GM11168 (cell line): ENCODE data around the gene P3H2.
"Not testable (repeated sequence)": the region's sequence is repeated elsewhere in the genome, so short reads cannot be mapped to it uniquely, and the experiment has no call there.

Source experiments
- in situ Hi-C: fragments of 300-500 bp; cut with MboI; formaldehyde crosslinking; loops from one replicate; pipeline ENCODE4 v1.12.0; 2022; ENCODE audit warnings: low sequenced_read_pairs; ENCODE audit not compliant: unreplicated experiment

P3H2 gene, protein sequence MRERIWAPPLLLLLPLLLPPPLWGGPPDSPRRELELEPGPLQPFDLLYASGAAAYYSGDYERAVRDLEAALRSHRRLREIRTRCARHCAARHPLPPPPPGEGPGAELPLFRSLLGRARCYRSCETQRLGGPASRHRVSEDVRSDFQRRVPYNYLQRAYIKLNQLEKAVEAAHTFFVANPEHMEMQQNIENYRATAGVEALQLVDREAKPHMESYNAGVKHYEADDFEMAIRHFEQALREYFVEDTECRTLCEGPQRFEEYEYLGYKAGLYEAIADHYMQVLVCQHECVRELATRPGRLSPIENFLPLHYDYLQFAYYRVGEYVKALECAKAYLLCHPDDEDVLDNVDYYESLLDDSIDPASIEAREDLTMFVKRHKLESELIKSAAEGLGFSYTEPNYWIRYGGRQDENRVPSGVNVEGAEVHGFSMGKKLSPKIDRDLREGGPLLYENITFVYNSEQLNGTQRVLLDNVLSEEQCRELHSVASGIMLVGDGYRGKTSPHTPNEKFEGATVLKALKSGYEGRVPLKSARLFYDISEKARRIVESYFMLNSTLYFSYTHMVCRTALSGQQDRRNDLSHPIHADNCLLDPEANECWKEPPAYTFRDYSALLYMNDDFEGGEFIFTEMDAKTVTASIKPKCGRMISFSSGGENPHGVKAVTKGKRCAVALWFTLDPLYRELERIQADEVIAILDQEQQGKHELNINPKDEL

DNA sequence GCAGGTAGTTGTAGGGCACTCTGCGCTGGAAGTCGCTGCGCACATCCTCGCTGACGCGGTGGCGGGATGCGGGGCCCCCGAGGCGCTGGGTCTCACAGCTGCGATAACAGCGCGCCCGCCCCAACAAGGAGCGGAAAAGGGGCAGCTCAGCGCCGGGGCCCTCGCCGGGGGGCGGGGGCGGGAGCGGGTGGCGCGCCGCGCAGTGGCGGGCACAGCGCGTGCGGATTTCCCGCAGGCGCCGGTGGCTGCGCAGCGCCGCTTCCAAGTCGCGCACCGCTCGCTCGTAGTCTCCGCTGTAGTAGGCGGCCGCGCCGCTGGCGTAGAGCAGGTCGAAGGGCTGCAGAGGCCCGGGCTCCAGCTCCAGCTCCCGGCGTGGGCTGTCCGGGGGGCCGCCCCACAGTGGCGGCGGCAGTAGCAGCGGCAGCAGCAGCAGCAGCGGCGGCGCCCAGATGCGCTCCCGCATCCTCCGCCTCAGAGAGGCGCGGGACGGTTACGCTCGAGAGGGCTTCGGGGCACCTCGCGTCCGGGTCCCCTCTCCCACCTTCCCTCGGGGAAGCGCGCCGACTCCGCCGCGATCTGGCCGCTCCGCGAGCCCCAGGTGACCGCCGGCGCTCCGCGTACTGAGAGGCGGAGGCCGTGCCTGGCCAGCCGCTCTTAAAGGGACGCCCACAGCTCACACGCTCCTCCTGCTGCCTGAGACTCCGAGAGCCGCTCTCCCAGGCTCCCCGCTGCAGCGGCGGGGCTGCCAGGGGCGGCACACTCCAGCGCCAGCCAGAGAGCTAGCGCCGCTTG is at the start of gene P3H2:
Gene P3H2, minus strand, starts transcription at position 629 of the 792 bp plus-strand sequence. Its CDS starts 166 bp downstream, at position 463.
- in situ Hi-C loops = no loop called here

DNA sequence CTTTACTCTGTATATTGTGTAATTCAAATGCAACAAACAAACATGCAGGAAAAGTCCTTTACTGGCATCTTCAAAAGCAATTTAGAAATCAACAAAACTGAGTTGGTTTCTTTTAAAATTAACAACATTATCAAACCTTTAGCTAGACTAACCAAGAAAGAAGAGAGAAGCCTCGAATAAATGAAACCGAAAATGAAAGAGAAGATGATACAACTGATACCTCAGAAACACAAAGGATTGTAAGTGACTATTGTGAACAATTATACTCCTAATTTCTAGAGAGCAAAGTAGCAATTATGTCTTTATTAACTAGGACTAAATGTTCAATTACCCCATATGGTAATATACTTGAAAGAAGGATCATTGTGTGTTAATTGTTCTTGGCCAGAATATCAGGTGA is 49.2 kb upstream of the P3H2 start:
- in situ Hi-C loops = no loop called here

DNA sequence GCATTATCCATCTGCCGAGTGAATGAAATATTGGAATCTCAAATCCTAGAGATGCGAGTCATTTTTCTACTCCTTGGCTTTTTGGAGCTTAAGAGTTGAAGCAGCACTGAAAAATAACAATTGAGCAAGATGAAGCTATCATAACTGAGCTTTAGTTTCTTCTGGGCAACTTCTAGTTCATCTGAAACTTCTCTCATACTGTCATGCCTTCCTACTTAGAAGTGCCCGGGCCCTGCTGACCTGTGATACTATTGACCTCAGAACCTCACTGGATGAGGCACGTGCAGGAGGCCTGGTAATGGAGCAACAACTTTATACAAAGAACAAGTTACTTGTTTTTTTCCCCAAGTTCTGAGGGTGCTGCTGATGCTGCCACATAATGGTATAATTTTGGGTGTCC is 48.5 kb upstream of the P3H2 start:
- in situ Hi-C loops = no loop called here

DNA sequence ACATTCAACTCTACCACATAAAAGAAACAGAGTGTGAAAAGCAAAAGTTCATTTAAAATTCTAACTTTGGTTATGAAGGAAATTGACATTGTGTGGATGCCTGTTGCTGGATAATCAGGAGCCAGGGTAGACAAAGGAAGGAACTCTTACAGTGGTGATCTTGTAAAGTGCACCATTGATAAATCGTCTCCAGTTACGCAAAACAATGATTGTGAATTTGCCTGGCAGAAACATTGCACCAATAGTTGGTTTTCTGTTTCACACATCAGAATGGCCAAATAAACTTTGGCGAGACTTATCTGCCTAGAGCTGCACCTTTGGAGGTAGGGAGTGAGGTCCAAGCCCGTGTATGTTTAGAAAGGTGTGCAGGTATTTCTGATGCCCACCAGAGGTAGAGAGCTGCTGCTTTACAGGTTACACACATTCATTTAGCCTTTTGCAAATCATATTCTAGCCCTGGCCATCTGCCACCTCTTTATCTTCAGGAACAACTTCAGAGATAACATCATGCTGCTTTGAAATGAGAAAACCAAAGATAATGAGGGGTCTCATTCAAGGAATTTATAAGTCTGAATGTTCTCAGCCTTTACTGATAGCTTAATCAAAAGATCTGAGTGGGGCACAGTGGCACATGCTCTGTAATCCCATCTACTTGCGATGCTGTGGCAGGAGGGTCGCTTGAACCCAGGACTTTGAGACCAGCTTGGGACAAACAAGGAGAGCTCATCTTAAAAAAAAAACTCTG is 47.4 kb upstream of the P3H2 start:
- in situ Hi-C loops = no loop called here

DNA sequence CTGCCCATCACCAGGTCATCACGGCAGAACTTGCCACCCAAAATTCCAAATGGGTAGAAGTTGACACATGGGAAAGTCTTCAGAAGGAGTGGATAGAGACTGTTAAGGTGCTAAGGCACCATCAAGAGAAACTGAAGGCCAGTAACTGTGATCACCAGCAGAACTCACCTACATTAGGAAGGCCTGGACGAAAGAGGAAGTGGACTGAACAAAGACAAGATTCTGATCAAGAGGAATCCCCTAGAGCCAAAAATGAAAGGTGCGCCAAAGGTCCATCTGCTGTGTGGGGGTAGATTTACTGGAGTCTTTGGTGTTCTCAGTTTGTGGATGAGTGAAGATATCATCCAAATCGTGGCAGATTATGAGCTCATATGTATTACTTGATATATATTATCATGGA is 46.3 kb upstream of the P3H2 start:
- in situ Hi-C loops = no loop called here

DNA sequence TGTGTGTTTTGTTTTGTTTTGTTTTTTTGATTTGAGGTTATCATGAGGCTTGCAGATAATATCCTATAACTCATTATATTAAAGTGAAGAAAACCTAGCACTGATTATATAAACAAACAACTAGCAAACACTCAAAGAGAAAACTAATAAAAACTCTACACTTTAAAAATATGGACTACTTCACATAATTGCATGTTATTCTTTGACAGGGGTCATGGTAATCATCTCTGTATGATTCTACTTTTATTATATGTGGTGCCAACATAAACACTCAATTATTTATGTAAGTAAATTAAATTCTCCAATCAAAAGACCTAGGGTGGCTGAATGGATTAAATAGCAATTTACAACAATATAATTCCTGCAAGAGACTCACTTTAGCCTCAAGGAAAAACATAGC is 44.6 kb upstream of the P3H2 start:
- in situ Hi-C loops = no loop called here

DNA sequence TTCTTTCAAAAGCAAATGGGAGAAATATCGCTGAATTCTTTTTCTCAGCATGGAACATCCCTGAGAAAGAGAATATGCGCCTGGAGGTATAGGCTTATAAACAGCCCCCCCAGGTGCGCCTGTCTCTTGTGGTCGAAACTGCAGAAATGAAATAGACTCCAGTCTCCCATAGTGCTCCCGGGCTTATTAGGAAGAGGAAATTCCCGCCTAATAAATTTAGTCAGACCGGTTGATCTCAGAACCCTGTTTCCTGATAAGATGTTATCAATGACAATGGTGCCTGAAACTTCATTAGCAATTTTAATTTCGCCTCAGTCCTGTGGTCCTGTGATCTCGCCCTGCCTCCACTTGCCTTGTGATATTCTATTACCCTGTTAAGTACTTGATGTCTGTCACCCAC is 41.3 kb upstream of the P3H2 start:
- in situ Hi-C loops = not testable (repeated sequence)

DNA sequence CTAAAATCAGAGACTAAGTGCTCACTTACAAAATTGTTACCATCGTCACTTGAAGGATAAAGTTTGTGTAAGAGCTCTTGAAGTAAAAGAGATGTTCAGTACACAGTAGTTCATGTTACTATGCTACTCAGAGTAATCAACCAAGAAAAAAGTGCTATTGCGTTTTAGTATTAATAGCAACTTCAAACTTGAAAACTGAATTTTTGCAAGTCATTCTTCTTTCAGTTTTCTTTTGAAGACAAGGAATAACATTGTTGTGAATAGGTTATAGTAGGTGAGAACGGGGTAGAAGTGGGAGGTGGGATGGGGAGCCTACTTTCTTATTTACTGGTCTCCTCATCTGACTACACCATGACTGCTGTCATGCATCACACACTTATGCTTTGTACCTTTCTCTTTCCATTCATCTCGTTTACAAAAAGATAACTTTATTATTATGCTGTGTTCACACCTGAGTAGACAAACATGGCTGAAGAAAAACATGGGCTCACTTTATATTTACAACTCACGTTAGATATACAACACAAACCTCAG is 39.3 kb upstream of the P3H2 start:
- in situ Hi-C loops = no loop called here

DNA sequence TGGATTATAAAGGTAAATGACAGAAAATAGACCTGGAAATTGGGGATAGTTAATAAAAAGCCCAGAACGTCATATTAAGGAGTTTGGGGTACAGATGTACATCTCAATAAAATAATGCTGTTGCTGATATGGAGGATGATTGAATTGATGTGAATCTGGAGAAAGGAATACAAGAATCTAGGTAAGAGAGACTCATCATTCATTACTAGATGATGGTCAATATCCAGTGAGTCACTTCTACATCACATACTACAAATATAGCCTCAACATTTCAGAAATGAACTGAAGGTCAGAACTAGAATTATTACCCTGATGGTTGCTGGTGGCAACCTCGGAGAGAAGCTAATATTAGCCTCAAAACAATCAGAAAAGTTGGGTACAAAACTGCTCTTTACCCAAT is 37.6 kb upstream of the P3H2 start:
- in situ Hi-C loops = no loop called here

DNA sequence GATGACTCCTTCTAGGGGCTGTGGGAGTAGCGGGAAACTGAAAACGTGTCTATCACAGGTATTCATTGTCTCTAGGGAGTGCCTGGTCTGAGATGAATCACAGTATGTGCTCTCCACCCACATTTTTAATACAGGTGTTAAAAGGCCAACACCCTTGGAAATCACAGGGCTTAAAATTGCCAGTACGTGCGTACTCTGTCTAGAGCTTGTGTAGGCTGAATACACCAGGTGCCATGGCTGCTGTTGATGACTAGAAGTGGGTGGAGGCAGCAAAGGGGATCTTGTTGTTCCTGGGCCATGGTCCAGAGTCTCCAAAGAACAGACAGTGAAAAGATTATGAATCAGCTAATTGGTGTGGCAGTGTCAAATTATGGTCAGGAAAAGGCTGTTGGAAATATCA is 35.1 kb upstream of the P3H2 start:
- in situ Hi-C loops = no loop called here

DNA sequence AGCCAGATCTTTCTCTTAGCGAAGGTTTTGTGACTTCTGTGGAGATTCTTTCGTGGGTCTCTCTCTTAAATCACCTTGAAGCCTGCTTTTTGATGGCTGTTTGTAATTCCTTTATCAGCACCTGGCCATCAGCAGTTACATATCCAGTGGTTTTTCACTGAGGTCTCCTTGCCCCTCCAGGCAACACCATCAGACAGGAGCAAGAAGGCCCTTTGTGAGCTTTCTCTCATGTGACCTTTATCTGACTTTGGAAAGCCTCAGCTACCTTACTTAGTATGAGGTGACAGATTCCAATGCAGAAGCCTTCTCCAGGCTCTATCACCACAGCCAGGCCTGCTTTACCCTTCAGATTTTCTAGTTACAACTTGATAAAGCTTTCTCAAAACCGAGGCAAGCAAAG is 30.0 kb upstream of the P3H2 start:
- in situ Hi-C loops = no loop called here

DNA sequence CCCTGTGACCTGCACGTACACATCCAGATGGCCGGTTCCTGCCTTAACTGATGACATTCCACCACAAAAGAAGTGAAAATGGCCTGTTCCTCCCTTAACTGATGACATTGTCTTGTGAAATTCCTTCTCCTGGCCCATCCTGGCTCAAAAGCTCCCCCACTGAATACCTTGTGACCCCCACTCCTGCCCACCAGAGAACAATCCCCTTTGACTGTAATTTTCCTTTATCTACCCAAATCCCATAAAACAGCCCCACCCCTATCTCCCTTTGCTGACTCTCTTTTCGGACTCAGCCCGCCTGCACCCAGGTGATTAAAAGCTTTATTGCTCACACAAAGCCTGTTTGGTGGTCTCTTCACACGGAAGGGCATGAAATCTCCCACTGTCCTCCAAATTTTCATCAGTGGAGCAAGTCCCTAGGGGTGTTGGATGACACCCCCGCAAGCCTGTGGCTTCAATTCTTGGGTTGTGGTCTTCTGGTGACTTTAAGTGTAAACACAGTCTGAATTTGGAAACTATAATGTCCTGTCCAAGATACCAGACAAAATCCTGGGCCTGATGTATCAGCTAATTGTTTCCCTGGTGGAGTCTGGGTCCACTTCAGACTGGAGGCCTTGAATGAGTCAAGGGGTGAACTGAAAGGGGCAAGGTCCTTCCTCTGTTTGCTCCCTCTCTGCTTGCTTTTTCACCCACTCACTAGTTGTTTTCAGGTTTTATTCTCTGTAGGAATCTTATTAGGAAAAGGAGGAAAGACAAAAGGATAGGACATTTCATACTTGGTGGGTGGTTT is 29.3 kb upstream of the P3H2 start:
- in situ Hi-C loops = not testable (repeated sequence)

DNA sequence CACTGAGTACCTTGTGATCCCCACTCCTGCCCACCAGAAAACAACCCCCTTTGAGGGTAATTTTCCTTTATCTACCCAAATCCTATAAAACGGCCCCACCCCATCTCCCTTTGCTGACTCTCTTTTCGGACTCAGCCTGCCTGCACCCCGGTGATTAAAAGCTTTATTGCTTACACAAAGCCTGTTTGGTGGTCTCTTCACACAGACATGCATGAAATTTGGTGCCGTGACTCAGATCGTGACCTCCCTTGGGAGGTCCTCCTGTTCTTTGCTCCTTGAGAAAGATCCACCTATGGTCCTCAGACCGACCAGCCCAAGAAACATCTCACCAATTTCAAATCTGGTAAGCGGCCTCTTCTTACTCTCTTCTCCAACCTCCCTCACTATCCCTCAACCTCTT is 24.1 kb upstream of the P3H2 start:
- in situ Hi-C loops = not testable (repeated sequence)

DNA sequence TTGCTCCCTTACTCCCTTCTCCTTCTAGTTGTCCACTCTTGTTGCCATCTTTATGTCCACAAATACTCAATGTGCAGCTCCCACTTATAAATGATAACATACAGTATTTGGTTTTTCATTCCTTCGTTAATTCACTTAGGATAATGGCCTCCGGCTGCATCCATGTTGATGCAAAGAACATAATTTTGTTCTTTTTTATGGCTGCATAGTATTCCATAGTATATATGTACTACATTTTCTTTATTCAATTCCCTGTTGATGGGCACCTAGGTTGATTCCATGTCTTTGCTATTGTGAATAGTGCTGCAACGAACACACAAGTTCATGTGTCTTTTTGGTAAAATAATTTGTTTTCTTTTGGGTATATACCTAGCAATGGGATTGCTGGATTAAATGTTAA is 21.3 kb upstream of the P3H2 start:
- in situ Hi-C loops = no loop called here

DNA sequence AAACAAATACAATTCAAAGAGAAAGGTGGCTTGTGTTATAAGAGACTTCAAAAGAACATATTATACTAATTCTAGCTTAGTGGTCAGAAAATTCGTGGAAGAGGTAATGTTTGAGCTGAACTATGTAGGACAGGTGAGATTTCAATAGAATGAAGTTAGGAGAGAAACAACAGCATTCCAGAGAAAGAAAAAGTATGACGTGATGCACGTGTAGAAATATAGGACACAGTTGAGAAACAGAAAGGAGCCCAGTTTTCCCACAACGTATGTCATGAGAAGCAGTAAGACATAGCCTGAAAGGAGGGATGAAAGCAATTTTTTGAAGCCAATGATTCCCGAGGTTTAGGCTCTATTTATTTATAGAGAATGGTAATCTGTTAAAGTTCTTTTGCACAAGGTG is 18.7 kb upstream of the P3H2 start:
- in situ Hi-C loops = no loop called here

DNA sequence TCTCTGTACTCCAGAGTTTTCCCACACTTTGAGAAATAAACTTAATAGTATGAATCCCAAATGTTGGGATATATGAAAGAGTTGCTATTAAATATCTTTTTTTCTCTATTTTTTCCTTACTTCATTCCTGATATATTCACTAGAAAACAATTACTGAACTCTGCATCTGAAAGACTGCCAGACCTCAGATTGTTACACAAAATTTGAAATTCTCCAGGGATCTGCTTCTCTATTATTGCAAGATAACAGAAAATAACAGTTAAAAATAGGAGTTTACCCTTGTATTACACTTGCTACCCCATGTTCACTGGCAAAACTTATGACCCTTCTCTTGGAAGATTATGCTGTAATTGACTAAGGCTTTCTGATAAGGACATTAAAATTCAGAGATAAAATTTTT is 11.7 kb upstream of the P3H2 start:
- in situ Hi-C loops = no loop called here

DNA sequence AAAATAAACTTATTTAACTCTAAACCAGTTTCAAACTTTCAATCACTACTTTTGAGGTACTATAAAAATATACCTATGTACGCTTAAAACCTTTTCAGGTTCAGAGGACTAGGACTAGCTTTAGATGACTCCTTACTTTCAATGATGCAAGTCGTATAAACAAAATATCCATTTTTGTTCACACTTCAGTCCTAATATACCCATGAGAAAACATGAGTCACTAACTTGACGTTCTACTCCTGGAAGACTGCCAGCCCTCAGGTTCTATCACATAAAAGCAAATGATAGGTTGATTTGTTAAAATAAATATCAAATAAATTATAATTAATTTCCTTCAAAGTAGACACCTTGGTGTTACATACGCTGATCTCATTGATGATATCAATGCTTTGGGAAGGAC is 10.6 kb upstream of the P3H2 start:
- in situ Hi-C loops = no loop called here

DNA sequence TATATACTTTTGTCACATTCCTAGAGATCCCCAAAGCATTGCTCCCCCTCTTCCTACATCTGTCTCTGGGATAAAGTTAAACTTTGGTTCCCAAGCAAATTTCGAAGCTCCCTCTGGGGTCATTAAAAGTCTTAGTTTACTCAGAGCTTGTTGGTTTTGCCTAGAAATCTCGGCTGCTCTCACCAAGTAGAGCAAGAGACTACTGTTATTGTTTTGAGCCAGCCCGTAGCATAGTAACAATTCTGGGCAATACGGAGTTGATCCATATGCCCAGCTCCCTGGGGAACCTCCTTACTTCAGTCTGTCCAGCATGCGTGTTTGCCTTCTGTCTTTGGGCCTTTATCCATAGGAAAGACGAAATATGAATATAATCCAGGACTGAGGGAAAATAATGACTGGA is 10.0 kb upstream of the P3H2 start:
- in situ Hi-C loops = no loop called here

DNA sequence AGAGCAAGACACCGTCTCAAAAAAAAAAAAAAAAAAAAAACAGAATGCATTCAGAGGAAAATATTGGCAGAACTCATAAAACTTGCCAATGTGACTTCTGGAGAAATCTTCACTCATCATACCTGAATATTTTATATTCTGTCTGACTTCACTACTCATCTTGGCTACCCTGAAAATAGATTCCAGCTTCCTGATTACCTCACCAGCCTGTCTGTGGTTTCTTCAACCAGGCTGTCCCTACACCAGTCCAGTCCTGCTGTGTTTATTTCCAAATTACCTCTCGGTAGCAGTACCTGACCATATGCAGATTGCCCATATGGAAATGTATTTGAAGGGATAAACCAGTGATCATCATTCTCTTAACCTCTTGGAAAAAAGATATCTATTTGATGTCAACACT is 9.3 kb upstream of the P3H2 start:
- in situ Hi-C loops = no loop called here
